ENCODE data around the gene SETBP1. TPM values are rescaled to one million over a fixed set of nuclear protein-coding genes. Genes with fewer than 3 reads are reported as not detected.

SETBP1 gene
- total RNA-seq, 1 experiment from 2014 or later, result 0.05 TPM

- H3K9me3 ChIP-seq (ENCODE audit: control insufficient read depth in 1 of 2, insufficient read depth in 1 of 2, low read depth in 1 of 2, low read length in 2 of 2), result peaks cover 7 to 41% of the 10 kb centered on the region in 2 experiments; a peak in 2 of 4 replicates
- RAD21 ChIA-PET (ENCODE audit: low non-redundant PET in 1 of 2, low total read pairs in 2 of 2, uncharacterized antibody in 2 of 2, unreplicated experiment in 2 of 2), result no interaction called here
- no peak overlapping the region for H3K9ac ChIP-seq (ENCODE audit: low read length)
- intact Hi-C loops (cut with micrococcal nuclease), result no loop called here
- no peak overlapping the region for H3K27ac ChIP-seq (ENCODE audit: low read depth, low read length)
- H3K79me2 ChIP-seq (ENCODE audit: insufficient read depth, low read length), result no peaks in the 10 kb centered on the region
- POLR2A ChIA-PET, result no interaction called here
- no peaks in the 10 kb centered on the region for H3K4me1 ChIP-seq (ENCODE audit: control insufficient read depth in 1 of 2, insufficient read depth in 2 of 2, low read length in 2 of 2)
- ATAC-seq (no peak), DNase-seq (ENCODE audit: low read depth, low spot score) (no peak)
- H4K20me1 ChIP-seq (ENCODE audit: insufficient read depth), result no peaks in the 10 kb centered on the region
- CTCF ChIA-PET, result no interaction called here
- no peaks in the 10 kb centered on the region for H3K9me2 ChIP-seq (ENCODE audit: insufficient read depth)
- no peak for TF ChIP-seq EGR1 (IDR thresholded peaks at IDR 0.05; ENCODE audit: low read depth)
- no peak for TF ChIP-seq POLR2AphosphoS5 (IDR thresholded peaks at IDR 0.05; ENCODE audit: low read depth, low read length)
- no peak for TF ChIP-seq ATF3 (IDR thresholded peaks at IDR 0.05)
- TF ChIP-seq ZNF274 (IDR thresholded peaks at IDR 0.05; ENCODE audit: low read depth, low read length), result no peak
- TF ChIP-seq ZFX (IDR thresholded peaks at IDR 0.05), result no peak
- TF ChIP-seq TCF7L2 (IDR thresholded peaks at IDR 0.05; ENCODE audit: borderline replicate concordance, extremely low read depth, insufficient read depth, insufficient read length), result no peak
- no peak for TF ChIP-seq MAX (IDR thresholded peaks at IDR 0.05)
- TF ChIP-seq ELF1 (IDR thresholded peaks at IDR 0.05; ENCODE audit: borderline replicate concordance, low read depth), result no peak
- TF ChIP-seq ZBTB33 (IDR thresholded peaks at IDR 0.05; ENCODE audit: extremely low read depth, insufficient replicate concordance, low read length), result no peak
- TF ChIP-seq SRF (IDR thresholded peaks at IDR 0.05; ENCODE audit: low read depth), result no peak
- TF ChIP-seq EZH2phosphoT487 (IDR thresholded peaks at IDR 0.05; ENCODE audit: borderline replicate concordance), result no peak
- TF ChIP-seq SP1 (IDR thresholded peaks at IDR 0.05; ENCODE audit: low read depth), result no peak
- TF ChIP-seq REST (IDR thresholded peaks at IDR 0.05; ENCODE audit: low read depth), result no peak
- TF ChIP-seq CBX3 (IDR thresholded peaks at IDR 0.05; ENCODE audit: low read depth), result no peak
- H3K4me3 ChIP-seq (replicated peaks in 1 of 2; ENCODE audit: low read depth in 1 of 2, low read length in 2 of 2), result no peak overlapping the region
- H2AFZ ChIP-seq (ENCODE audit: low read depth, low read length, poor library complexity, severe bottlenecking), result no peak overlapping the region
- no TSS peak for BruUV-seq (replicated peaks)
- no peak overlapping the region for H3K4me2 ChIP-seq (ENCODE audit: low read length)
- H3K36me3 ChIP-seq (ENCODE audit: control insufficient read depth in 1 of 2, insufficient read depth in 2 of 2, low read length in 2 of 2), result no peaks in the 10 kb centered on the region
- no peaks in the 10 kb centered on the region for H3K27me3 ChIP-seq (ENCODE audit: insufficient read depth, low read length)
Observed at GRCh38 chr18:44638034-44638540, 42.6 kb upstream of the SETBP1 start.
